ENCODE data around the gene ZSCAN12.

ZSCAN12 gene

DNA sequence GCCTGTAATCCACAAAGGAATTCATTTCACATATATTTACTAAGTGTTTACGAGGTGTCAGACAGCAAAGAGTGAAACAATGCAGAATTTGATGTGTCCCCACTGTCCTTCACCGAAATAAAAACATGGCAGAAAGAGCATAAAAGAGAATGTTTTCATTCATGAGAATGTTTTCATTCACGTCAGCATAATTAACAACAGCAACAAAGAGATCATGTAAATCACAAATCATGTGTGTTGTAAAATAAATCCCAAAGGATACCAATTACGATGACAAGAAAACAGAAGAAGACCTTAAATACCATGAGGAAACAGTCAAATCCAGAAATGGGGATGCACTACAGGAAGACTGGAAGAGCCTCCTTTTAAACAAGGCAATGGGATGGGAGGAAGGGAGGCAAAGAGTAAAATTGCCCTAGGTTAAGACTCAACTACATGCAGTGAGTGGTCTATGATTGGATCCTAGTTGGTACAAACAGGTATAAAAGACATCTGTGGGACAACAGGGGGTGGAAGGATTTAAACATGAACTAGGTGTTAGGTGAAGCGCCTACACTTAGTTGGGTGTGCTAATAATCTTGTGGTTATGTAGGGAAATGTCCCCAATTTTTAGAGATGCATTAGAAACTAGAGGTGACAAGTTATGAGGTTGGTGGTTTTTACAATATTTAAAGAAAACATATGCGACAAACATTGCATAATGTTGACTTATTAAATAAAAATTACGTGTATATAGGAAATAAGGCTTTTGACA, 65.1 kb downstream of the ZSCAN12 start:
- no peaks in the 10 kb centered on the region for H3K27me3 ChIP-seq
- 0 out of 2 replicates have a peak, but pooled peaks cover 5% of the 10 kb centered on the region for H3K36me3 ChIP-seq
- H3K9ac ChIP-seq, result peak overlapping the region; percentile 93
- H3K9me3 ChIP-seq, result peaks cover 26% of the 10 kb centered on the region
- no peaks in the 10 kb centered on the region for H4K20me1 ChIP-seq
- H3K4me1 ChIP-seq, result peaks cover 33% of the 10 kb centered on the region
- peak overlapping the region; percentile 90 for H3K4me3 ChIP-seq
- H3K4me2 ChIP-seq, result peak overlapping the region; percentile 85
- H3K27ac ChIP-seq, result no peak overlapping the region
- TF ChIP-seq Cebpa-rat (IDR thresholded peaks at IDR 0.05), result no peak

- no peaks in the 10 kb centered on the region for H4K20me1 ChIP-seq
Measured at GRCh38 chr6:28333599-28334018, 65.9 kb downstream of the ZSCAN12 start.

GRCh38 chr6:28333047-28333446, 66.5 kb downstream of the ZSCAN12 start:
- no peaks in the 10 kb centered on the region for H4K20me1 ChIP-seq
- no peak overlapping the region for H3K4me3 ChIP-seq
- peaks cover 35% of the 10 kb centered on the region for H3K9me3 ChIP-seq
- H3K9ac ChIP-seq, result no peak overlapping the region
- no peak for TF ChIP-seq Cebpa-rat (IDR thresholded peaks at IDR 0.05)
- no peaks in the 10 kb centered on the region for H3K27me3 ChIP-seq
- H3K4me1 ChIP-seq, result peaks cover 31% of the 10 kb centered on the region
- H3K36me3 ChIP-seq, result peaks cover 12% of the 10 kb centered on the region
- no peak overlapping the region for H3K4me2 ChIP-seq
- H3K27ac ChIP-seq, result no peak overlapping the region

More at GRCh38 chr6:28333599-28334018, 65.9 kb downstream of the ZSCAN12 start:
- Histone ChIP-seq H3K4me1 (peaks cover 33% of the 10 kb centered on the region), H3K27ac (no peak overlapping the region), H3K4me3 (no peak overlapping the region), H3K36me3 (peaks cover 12% of the 10 kb centered on the region), H3K27me3 (no peaks in the 10 kb centered on the region), H3K4me2 (no peak overlapping the region), H3K9me3 (peaks cover 30% of the 10 kb centered on the region), H3K9ac (no peak overlapping the region)
- no peak for TF ChIP-seq Cebpa-rat (IDR thresholded peaks at IDR 0.05)

- H3K4me3 ChIP-seq, result no peak overlapping the region
- no peak for TF ChIP-seq Cebpa-rat (IDR thresholded peaks at IDR 0.05)
- H3K4me2 ChIP-seq, result no peak overlapping the region
- no peaks in the 10 kb centered on the region for H4K20me1 ChIP-seq
- no peak overlapping the region for H3K9ac ChIP-seq
- no peaks in the 10 kb centered on the region for H3K27me3 ChIP-seq
- H3K4me1 ChIP-seq, result peaks cover 15% of the 10 kb centered on the region
- no peak overlapping the region for H3K27ac ChIP-seq
- H3K36me3 ChIP-seq, result peaks cover 36% of the 10 kb centered on the region
- H3K9me3 ChIP-seq, result peaks cover 65% of the 10 kb centered on the region
Measured at GRCh38 chr6:28330041-28330440, 69.5 kb downstream of the ZSCAN12 start.

Data from BLaER1 (cell line).